Sigmoid colon (tissue), 4 donors: Measurements from ENCODE around the gene BRINP3.

Experiments used
- CTCF ChIP-seq, 4 experiments: fragments of 450-650 bp in 3 of 4; fragments of 200-600 bp in 1 of 4; IDR thresholded peaks; one replicate each; pipeline ENCODE4 v1.5.1; 2016 to 2019; ENCODE audit warnings: antibody characterized with exemption in 4 of 4, mild to moderate bottlenecking in 3 of 4, moderate library complexity in 2 of 4
- POLR2AphosphoS5 ChIP-seq, 4 donors: sonication (generic); formaldehyde crosslinking; IDR thresholded peaks; one replicate each; pipeline ENCODE4 v1.6.1; 2017; ENCODE audit warnings: antibody characterized with exemption in 4 of 4

- TF ChIP-seq CTCF (IDR thresholded peaks at IDR 0.05): no peak
- no peak for TF ChIP-seq POLR2AphosphoS5 (IDR thresholded peaks at IDR 0.05)
Observed at GRCh38 chr1:190338829-190339228, 138.8 kb downstream of the BRINP3 start.
